Body of pancreas (tissue), 4 donors: ENCODE data around the gene AVPI1. TPM values are rescaled to one million over a fixed set of nuclear protein-coding genes. Genes with fewer than 3 reads are reported as not detected.

Source experiments
- ATAC-seq: fragments of 150-250 bp; one replicate; pipeline ENCODE4 v1.9.1; 2016
- DNase-seq, 4 donors: peaks; one replicate each; pipeline ENCODE4 v3.0.0-alpha.2; 2019
- H3K27ac ChIP-seq, 4 donors: fragments of 200-600 bp; sonication (generic); 1 replicate in 3 of 4; 2 replicates in 1 of 4; pipeline versions ENCODE4 v1.5.1 to v1.6.1; 2016 to 2019; ENCODE audit warnings: mild to moderate bottlenecking in 1 of 4, mixed read lengths in 1 of 4, moderate library complexity in 1 of 4
- H3K27me3 ChIP-seq, 2 donors: fragments of 200-600 bp; sonication (generic); one replicate each; pipeline ENCODE4 v1.6.0; 2016; ENCODE audit warnings: mild to moderate bottlenecking in 1 of 2
- H3K36me3 ChIP-seq, 2 donors: fragments of 200-600 bp; sonication (generic); replicated peaks in 1 of 2; 2 replicates each; pipeline ENCODE4 v1.5.1; 2016; ENCODE audit warnings: low read depth in 2 of 2; ENCODE audit not compliant: insufficient read depth in 1 of 2
- H3K4me1 ChIP-seq: fragments of 200-600 bp; sonication (generic); one replicate; pipeline ENCODE4 v1.6.0; 2016
- H3K4me3 ChIP-seq, 2 donors: fragments of 200-600 bp; sonication (generic); 1 replicate in 1 of 2; 2 replicates in 1 of 2; pipeline ENCODE4 v1.5.1; 2016 to 2019
- H3K9me3 ChIP-seq, 3 donors: fragments of 200-600 bp; sonication (generic); 1 replicate in 2 of 3; 2 replicates in 1 of 3; pipeline ENCODE4 v1.5.1; 2016
- CTCF ChIP-seq, 7 experiments: fragments of 450-650 bp in 4 of 7; fragments of 200-600 bp in 3 of 7; sonication (generic) in 3 of 7; IDR thresholded peaks; one replicate each; pipeline ENCODE4 v1.5.1; 2016 to 2019; ENCODE audit warnings: antibody characterized with exemption in 7 of 7
- POLR2A ChIP-seq, 3 donors: fragments of 450-650 bp; IDR thresholded peaks; one replicate each; pipeline ENCODE4 v1.6.1; 2016; ENCODE audit warnings: antibody characterized with exemption in 3 of 3, mild to moderate bottlenecking in 2 of 3
- WGBS, 2 donors: methylation state at CpG; one replicate each; pipeline ENCODE4 v1.1.5; 2017; 5-methylcytosine and 5-hydroxymethylcytosine counted together
- intact Hi-C: fragments of 100-400 bp; cut with DNase I; formaldehyde crosslinking; loops from one replicate; pipeline ENCODE4 v1.15.1; 2023
- total RNA-seq, 2 donors: library from RNA; depleted of rRNA; stranded (reverse); fragments of >200 nt; gene quantifications; one replicate each; pipeline ENCODE4 v1.1.0, GENCODE V29; 2016

Gene AVPI1
- total RNA-seq, 2 donors from 2014 or later: 5.7 to 14.8 TPM

GRCh38 chr10:97713826-97714400, 26.9 kb upstream of the AVPI1 start:
- peak overlapping the region; percentile 21 to 52 for H3K4me3 ChIP-seq
- H3K9me3 ChIP-seq: no peaks in the 10 kb centered on the region
- intact Hi-C loops: no loop called here
- DNase-seq: peak; percentile 77 to 85 (median 83)
- TF ChIP-seq POLR2A (IDR thresholded peaks at IDR 0.05): peak; percentile 66 to 71 (median 68)
- peak in 5 of 7 experiments; percentile 3 to 54 (median 31) for TF ChIP-seq CTCF (IDR thresholded peaks at IDR 0.05)
- H3K4me1 ChIP-seq: peaks cover 35% of the 10 kb centered on the region
- ATAC-seq: peak; percentile 77
- H3K27ac ChIP-seq: peak overlapping the region; percentile 54 to 86 (median 82)
- no peaks in the 10 kb centered on the region for H3K27me3 ChIP-seq
- 0% methylated on average over 9 to 52 of the region's 69 CpGs for WGBS, 2 donors
- no peaks in the 10 kb centered on the region for H3K36me3 ChIP-seq

- Histone ChIP-seq H3K36me3 (no peaks in the 10 kb centered on the region), H3K4me3 (peak within 1 kb of the TSS; percentile 21 to 52), H3K27me3 (no peaks in the 10 kb centered on the region), H3K4me1 (peaks cover 29% of the 10 kb centered on the region), H3K27ac (peak within 1 kb of the TSS; percentile 54 to 86 (median 82)), H3K9me3 (no peaks in the 10 kb centered on the region)
- WGBS, 2 donors: 21% methylated on average over 35 to 36 of the region's 37 CpGs
- intact Hi-C loops: no loop called here
- DNase-seq (peak; percentile 33 to 46 (median 40)), ATAC-seq (peak; percentile 25)
- TF ChIP-seq CTCF (IDR thresholded peaks at IDR 0.05) (no peak), POLR2A (IDR thresholded peaks at IDR 0.05) (no peak)
These were observed 26.3 kb upstream of the AVPI1 start, which contains the start of gene MARVELD1 for GRCh38 chr10:97713339-97713825. Gene MARVELD1 (plus strand): TSS chr10:97713730. CDS start chr10:97713877, 147 bp downstream.

GRCh38 chr10:97711640-97712572, 24.9 kb upstream of the AVPI1 start:
- ATAC-seq (no peak), DNase-seq (no peak)
- Histone ChIP-seq H3K27ac (no peak overlapping the region), H3K36me3 (no peaks in the 10 kb centered on the region), H3K4me1 (peaks cover 20% of the 10 kb centered on the region), H3K27me3 (no peaks in the 10 kb centered on the region), H3K4me3 (no peak overlapping the region), H3K9me3 (no peaks in the 10 kb centered on the region)
- 82 to 83% methylated on average over 7 to 9 of the region's 9 CpGs for WGBS, 2 donors
- intact Hi-C loops: no loop called here
- TF ChIP-seq POLR2A (IDR thresholded peaks at IDR 0.05) (no peak), CTCF (IDR thresholded peaks at IDR 0.05) (no peak)

- Histone ChIP-seq H3K4me1 (peaks cover 10% of the 10 kb centered on the region), H3K4me3 (no peak overlapping the region), H3K36me3 (no peaks in the 10 kb centered on the region), H3K27me3 (no peaks in the 10 kb centered on the region), H3K9me3 (no peaks in the 10 kb centered on the region), H3K27ac (no peak overlapping the region)
- WGBS, 2 donors: 33 to 37% methylated on average over 18 of the region's 18 CpGs
- intact Hi-C loops: no loop called here
- DNase-seq (peak; percentile 71 to 77 (median 74)), ATAC-seq (peak; percentile 16)
- TF ChIP-seq CTCF (IDR thresholded peaks at IDR 0.05) (peak; percentile 42 to 65 (median 59)), POLR2A (IDR thresholded peaks at IDR 0.05) (no peak)
These were observed 22.2 kb upstream of the AVPI1 start for GRCh38 chr10:97708976-97709946.
